GM19395 (cell line): Measurements from ENCODE around the gene TPX2.
"Not testable (repeated sequence)": the region's sequence is repeated elsewhere in the genome, so short reads cannot be mapped to it uniquely, and the experiment has no call there.

Experiments
- ATAC-seq: cut with Tn5 transposase; IDR thresholded peaks from one replicate; pipeline ENCODE4 v1.9.1; 2021; ENCODE audit warnings: mild to moderate bottlenecking, moderate library complexity; ENCODE audit not compliant: unreplicated experiment

The TPX2 gene

GRCh38 chr20:31811198-31811597 is 72.1 kb downstream of the TPX2 start:
- ATAC-seq = no peak

GRCh38 chr20:31811796-31812728 is 73.0 kb downstream of the TPX2 start:
- no peak for ATAC-seq

- ATAC-seq = no peak
These were observed 74.5 kb downstream of the TPX2 start for GRCh38 chr20:31813611-31814010.

- not testable (repeated sequence) for ATAC-seq
These were observed 75.1 kb downstream of the TPX2 start for GRCh38 chr20:31814142-31814541.

GRCh38 chr20:31815408-31816188 is 76.5 kb downstream of the TPX2 start:
- no peak for ATAC-seq

GRCh38 chr20:31816221-31816620 is 77.1 kb downstream of the TPX2 start:
- ATAC-seq = no peak

- no peak for ATAC-seq
These were observed 78.4 kb downstream of the TPX2 start for GRCh38 chr20:31817461-31817860.

GRCh38 chr20:31818376-31818908 is 79.4 kb downstream of the TPX2 start:
- ATAC-seq = no peak

GRCh38 chr20:31819083-31819784 is 80.1 kb downstream of the TPX2 start, which contains the start of gene MYLK2:
Gene MYLK2, plus strand, starts transcription at chr20:31819356. Its CDS starts 225 bp downstream, at chr20:31819581.
- ATAC-seq = no peak

GRCh38 chr20:31820228-31820627 is 81.1 kb downstream of the TPX2 start:
- ATAC-seq = no peak

GRCh38 chr20:31821427-31821826 is 82.3 kb downstream of the TPX2 start:
- no peak for ATAC-seq

- no peak for ATAC-seq
These were observed 83.6 kb downstream of the TPX2 start for GRCh38 chr20:31822421-31823330.

GRCh38 chr20:31823360-31824124 is 84.5 kb downstream of the TPX2 start:
- ATAC-seq = no peak

- ATAC-seq = no peak
These were observed 85.0 kb downstream of the TPX2 start for GRCh38 chr20:31824125-31824485.

GRCh38 chr20:31824554-31825313 is 85.6 kb downstream of the TPX2 start:
- no peak for ATAC-seq

- ATAC-seq = no peak
These were observed 87.0 kb downstream of the TPX2 start for GRCh38 chr20:31826074-31826473.

GRCh38 chr20:31827059-31827458 is 88.0 kb downstream of the TPX2 start:
- no peak for ATAC-seq

GRCh38 chr20:31828016-31828415 is 88.9 kb downstream of the TPX2 start:
- not testable (repeated sequence) for ATAC-seq
